ENCODE results near the gene VENTX. TPM values are rescaled to one million over a fixed set of nuclear protein-coding genes. Genes with fewer than 3 reads are reported as not detected.

Gene VENTX
- total and polyA plus RNA-seq, 3 experiments from 2014 or later = not detected

- Mint-ChIP-seq H3K27ac (no peak overlapping the region), H3K9me3 (no peaks in the 10 kb centered on the region), H3K4me3 (no peak overlapping the region), H3K36me3 (no peaks in the 10 kb centered on the region), H3K27me3 (no peaks in the 10 kb centered on the region), H3K4me1 (no peaks in the 10 kb centered on the region)
- DNase-seq = no peak
- H3K9me3 ChIP-seq (ENCODE audit: low read length) = no peaks in the 10 kb centered on the region
- no peak overlapping the region for H3K27ac ChIP-seq (ENCODE audit: low read depth, low read length)
- no peaks in the 10 kb centered on the region for H3K36me3 ChIP-seq (ENCODE audit: insufficient read depth, low read length)
- ChIA-PET POLR2A (no interaction called here), CTCF (no interaction called here)
- H3K27me3 ChIP-seq (ENCODE audit: insufficient read depth, low read length, poor library complexity, severe bottlenecking) = no peaks in the 10 kb centered on the region
- no peaks in the 10 kb centered on the region for H3K4me1 ChIP-seq (ENCODE audit: insufficient read depth, low read length)
- H3K4me3 ChIP-seq (ENCODE audit: low read length) = no peak overlapping the region
Observed at GRCh38 chr10:133205146-133205545, 32.5 kb upstream of the VENTX start.

- CTCF ChIA-PET = no interaction called here
Observed at GRCh38 chr10:133206356-133207040, 31.2 kb upstream of the VENTX start.

GRCh38 chr10:133207041-133207600 is 30.5 kb upstream of the VENTX start:
- Mint-ChIP-seq H3K27ac (no peak overlapping the region), H3K4me3 (peak overlapping the region in 1 of 7 donors; percentile 66), H3K36me3 (no peaks in the 10 kb centered on the region), H3K9me3 (no peaks in the 10 kb centered on the region), H3K4me1 (peaks cover 0 to 5% (median 0%) of the 10 kb centered on the region in 3 donors), H3K27me3 (peaks cover 0 to 3% of the 10 kb centered on the region in 2 donors)
- Histone ChIP-seq H3K4me3 (ENCODE audit: low read length) (no peak overlapping the region), H3K36me3 (ENCODE audit: insufficient read depth, low read length) (no peaks in the 10 kb centered on the region), H3K27ac (ENCODE audit: low read depth, low read length) (no peak overlapping the region), H3K27me3 (ENCODE audit: insufficient read depth, low read length, poor library complexity, severe bottlenecking) (no peaks in the 10 kb centered on the region), H3K9me3 (ENCODE audit: low read length) (no peaks in the 10 kb centered on the region), H3K4me1 (ENCODE audit: insufficient read depth, low read length) (no peaks in the 10 kb centered on the region)
- DNase-seq = no peak
- CTCF ChIA-PET = no interaction called here
- POLR2A ChIA-PET = no interaction called here

More at GRCh38 chr10:133206356-133207040, 31.2 kb upstream of the VENTX start:
- no peaks in the 10 kb centered on the region for H3K27me3 ChIP-seq (ENCODE audit: insufficient read depth, low read length, poor library complexity, severe bottlenecking)
- H3K27ac ChIP-seq (ENCODE audit: low read depth, low read length) = no peak overlapping the region
- H3K36me3 ChIP-seq (ENCODE audit: insufficient read depth, low read length) = no peaks in the 10 kb centered on the region
- Mint-ChIP-seq H3K4me3 (no peak overlapping the region), H3K36me3 (no peaks in the 10 kb centered on the region), H3K9me3 (no peaks in the 10 kb centered on the region), H3K27me3 (no peaks in the 10 kb centered on the region), H3K4me1 (peaks cover 0 to 5% (median 0%) of the 10 kb centered on the region in 3 donors), H3K27ac (no peak overlapping the region)
- POLR2A ChIA-PET = no interaction called here
- no peaks in the 10 kb centered on the region for H3K4me1 ChIP-seq (ENCODE audit: insufficient read depth, low read length)
- no peak for DNase-seq
- H3K9me3 ChIP-seq (ENCODE audit: low read length) = no peaks in the 10 kb centered on the region
- no peak overlapping the region for H3K4me3 ChIP-seq (ENCODE audit: low read length)

GRCh38 chr10:133207627-133208026 is 30.0 kb upstream of the VENTX start:
- H3K27ac ChIP-seq (ENCODE audit: low read depth, low read length) = no peak overlapping the region
- peaks cover 0 to 3% of the 10 kb centered on the region in 2 donors for H3K27me3 Mint-ChIP-seq
- peak overlapping the region in 1 of 7 donors; percentile 66 for H3K4me3 Mint-ChIP-seq
- no peak for DNase-seq
- H3K9me3 ChIP-seq (ENCODE audit: low read length) = no peaks in the 10 kb centered on the region
- no peaks in the 10 kb centered on the region for H3K9me3 Mint-ChIP-seq
- POLR2A ChIA-PET = no interaction called here
- peaks cover 0 to 5% (median 0%) of the 10 kb centered on the region in 3 donors for H3K4me1 Mint-ChIP-seq
- no peaks in the 10 kb centered on the region for H3K27me3 ChIP-seq (ENCODE audit: insufficient read depth, low read length, poor library complexity, severe bottlenecking)
- no peaks in the 10 kb centered on the region for H3K36me3 Mint-ChIP-seq
- no peaks in the 10 kb centered on the region for H3K36me3 ChIP-seq (ENCODE audit: insufficient read depth, low read length)
- no peaks in the 10 kb centered on the region for H3K4me1 ChIP-seq (ENCODE audit: insufficient read depth, low read length)
- H3K27ac Mint-ChIP-seq = no peak overlapping the region
- CTCF ChIA-PET = no interaction called here
- H3K4me3 ChIP-seq (ENCODE audit: low read length) = no peak overlapping the region

GRCh38 chr10:133208466-133208865 is 29.2 kb upstream of the VENTX start:
- no peak overlapping the region for H3K4me3 ChIP-seq (ENCODE audit: low read length)
- Mint-ChIP-seq H3K36me3 (no peaks in the 10 kb centered on the region), H3K9me3 (no peaks in the 10 kb centered on the region), H3K27me3 (peaks cover 0 to 3% of the 10 kb centered on the region in 2 donors), H3K4me3 (no peak overlapping the region), H3K27ac (no peak overlapping the region), H3K4me1 (peaks cover 0 to 5% (median 0%) of the 10 kb centered on the region in 3 donors)
- H3K27me3 ChIP-seq (ENCODE audit: insufficient read depth, low read length, poor library complexity, severe bottlenecking) = no peaks in the 10 kb centered on the region
- DNase-seq = no peak
- CTCF ChIA-PET = no interaction called here
- no peak overlapping the region for H3K27ac ChIP-seq (ENCODE audit: low read depth, low read length)
- no peaks in the 10 kb centered on the region for H3K36me3 ChIP-seq (ENCODE audit: insufficient read depth, low read length)
- H3K9me3 ChIP-seq (ENCODE audit: low read length) = no peaks in the 10 kb centered on the region
- POLR2A ChIA-PET = no interaction called here
- no peaks in the 10 kb centered on the region for H3K4me1 ChIP-seq (ENCODE audit: insufficient read depth, low read length)

GRCh38 chr10:133209117-133209516 is 28.5 kb upstream of the VENTX start:
- Histone ChIP-seq H3K9me3 (ENCODE audit: low read length) (no peaks in the 10 kb centered on the region), H3K36me3 (ENCODE audit: insufficient read depth, low read length) (no peaks in the 10 kb centered on the region), H3K27me3 (ENCODE audit: insufficient read depth, low read length, poor library complexity, severe bottlenecking) (no peaks in the 10 kb centered on the region), H3K27ac (ENCODE audit: low read depth, low read length) (no peak overlapping the region), H3K4me3 (ENCODE audit: low read length) (no peak overlapping the region), H3K4me1 (ENCODE audit: insufficient read depth, low read length) (no peaks in the 10 kb centered on the region)
- ChIA-PET POLR2A (no interaction called here), CTCF (no interaction called here)
- H3K4me3 Mint-ChIP-seq = no peak overlapping the region
- H3K27me3 Mint-ChIP-seq = peaks cover 0 to 3% of the 10 kb centered on the region in 2 donors
- peaks cover 0 to 5% (median 0%) of the 10 kb centered on the region in 3 donors for H3K4me1 Mint-ChIP-seq
- no peak overlapping the region for H3K27ac Mint-ChIP-seq
- no peaks in the 10 kb centered on the region for H3K9me3 Mint-ChIP-seq
- no peak for DNase-seq
- no peaks in the 10 kb centered on the region for H3K36me3 Mint-ChIP-seq

- H3K4me1 ChIP-seq (ENCODE audit: insufficient read depth, low read length) = no peaks in the 10 kb centered on the region
- H3K4me3 ChIP-seq (ENCODE audit: low read length) = no peak overlapping the region
- DNase-seq = no peak
- H3K27me3 Mint-ChIP-seq = peaks cover 0 to 3% of the 10 kb centered on the region in 2 donors
- no peaks in the 10 kb centered on the region for H3K36me3 ChIP-seq (ENCODE audit: insufficient read depth, low read length)
- no peaks in the 10 kb centered on the region for H3K9me3 ChIP-seq (ENCODE audit: low read length)
- H3K4me3 Mint-ChIP-seq = no peak overlapping the region
- no peak overlapping the region for H3K27ac ChIP-seq (ENCODE audit: low read depth, low read length)
- CTCF ChIA-PET = no interaction called here
- H3K4me1 Mint-ChIP-seq = peaks cover 0 to 5% (median 0%) of the 10 kb centered on the region in 3 donors
- no peaks in the 10 kb centered on the region for H3K27me3 ChIP-seq (ENCODE audit: insufficient read depth, low read length, poor library complexity, severe bottlenecking)
- POLR2A ChIA-PET = no interaction called here
- H3K9me3 Mint-ChIP-seq = no peaks in the 10 kb centered on the region
- no peaks in the 10 kb centered on the region for H3K36me3 Mint-ChIP-seq
- no peak overlapping the region for H3K27ac Mint-ChIP-seq
Observed at GRCh38 chr10:133209641-133210040, 28.0 kb upstream of the VENTX start.

GRCh38 chr10:133210398-133211140 is 27.1 kb upstream of the VENTX start:
- Histone ChIP-seq H3K36me3 (ENCODE audit: insufficient read depth, low read length) (no peaks in the 10 kb centered on the region), H3K4me1 (ENCODE audit: insufficient read depth, low read length) (no peaks in the 10 kb centered on the region), H3K9me3 (ENCODE audit: low read length) (no peaks in the 10 kb centered on the region), H3K4me3 (ENCODE audit: low read length) (no peak overlapping the region), H3K27me3 (ENCODE audit: insufficient read depth, low read length, poor library complexity, severe bottlenecking) (no peaks in the 10 kb centered on the region), H3K27ac (ENCODE audit: low read depth, low read length) (no peak overlapping the region)
- H3K27me3 Mint-ChIP-seq = peaks cover 0 to 3% of the 10 kb centered on the region in 2 donors
- peak overlapping the region in 2 of 7 donors; percentile 13 to 28 for H3K4me3 Mint-ChIP-seq
- DNase-seq = no peak
- H3K27ac Mint-ChIP-seq = peak overlapping the region in 1 of 8 donors; percentile 33
- H3K9me3 Mint-ChIP-seq = no peaks in the 10 kb centered on the region
- POLR2A ChIA-PET = no interaction called here
- peaks cover 0 to 5% (median 0%) of the 10 kb centered on the region in 3 donors for H3K4me1 Mint-ChIP-seq
- no peaks in the 10 kb centered on the region for H3K36me3 Mint-ChIP-seq
- CTCF ChIA-PET = no interaction called here

All from CD8-positive, alpha-beta memory T cell (primary cell).